ENCODE results near the gene AVPR1A.
"Not testable (repeated sequence)": the region's sequence is repeated elsewhere in the genome, so short reads cannot be mapped to it uniquely, and the experiment has no call there.

Gene AVPR1A

DNA sequence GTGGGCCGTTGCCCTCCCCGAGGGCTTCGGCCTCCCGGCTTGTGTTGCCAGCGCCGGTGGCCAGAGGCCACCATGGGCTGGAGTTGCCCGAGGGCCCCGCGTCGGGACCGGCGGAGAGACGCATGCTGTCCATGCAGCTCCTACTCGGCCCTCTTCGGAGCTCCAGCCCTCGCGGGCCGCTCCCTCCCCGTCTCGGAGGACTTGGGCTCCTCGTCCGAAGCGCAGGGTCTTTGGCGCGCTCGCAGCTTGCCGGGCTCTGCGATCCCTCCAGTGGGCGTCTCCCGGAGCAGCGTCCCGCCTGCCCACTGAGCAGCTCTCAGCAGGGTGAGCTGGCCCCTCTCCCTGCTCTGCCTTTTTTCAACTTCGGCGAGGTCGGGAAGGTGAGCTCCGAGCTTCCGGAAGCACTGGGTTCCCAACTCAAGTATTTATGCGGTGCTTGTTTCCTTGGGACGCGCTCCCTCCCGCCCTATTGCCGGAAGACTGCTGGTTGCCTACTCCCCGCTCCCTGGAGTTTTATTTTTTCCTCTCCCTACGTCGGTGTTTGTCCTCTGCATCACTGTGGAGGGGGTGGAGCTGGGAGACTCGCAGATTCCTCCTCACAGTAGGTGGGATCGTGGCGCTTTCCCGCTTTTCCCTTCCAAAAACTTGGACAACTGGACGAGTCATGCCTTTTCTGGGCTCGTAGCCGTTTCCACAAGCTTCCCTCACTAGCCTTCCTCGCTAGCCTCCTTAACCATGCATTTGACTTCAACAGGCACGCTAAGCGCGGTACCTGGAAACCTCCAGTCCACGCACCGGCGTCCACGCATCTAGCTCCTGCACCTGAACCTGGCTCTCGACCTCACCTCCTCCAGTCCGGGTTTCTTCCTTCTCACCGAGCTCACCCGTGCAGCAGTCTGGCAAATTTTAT lies at the start of gene AVPR1A:
Gene AVPR1A (minus strand): TSS at position 489 of the 910 bp plus-strand sequence. CDS start 365 bp downstream, at position 124.
- peak; percentile 6 for DNase-seq

DNA sequence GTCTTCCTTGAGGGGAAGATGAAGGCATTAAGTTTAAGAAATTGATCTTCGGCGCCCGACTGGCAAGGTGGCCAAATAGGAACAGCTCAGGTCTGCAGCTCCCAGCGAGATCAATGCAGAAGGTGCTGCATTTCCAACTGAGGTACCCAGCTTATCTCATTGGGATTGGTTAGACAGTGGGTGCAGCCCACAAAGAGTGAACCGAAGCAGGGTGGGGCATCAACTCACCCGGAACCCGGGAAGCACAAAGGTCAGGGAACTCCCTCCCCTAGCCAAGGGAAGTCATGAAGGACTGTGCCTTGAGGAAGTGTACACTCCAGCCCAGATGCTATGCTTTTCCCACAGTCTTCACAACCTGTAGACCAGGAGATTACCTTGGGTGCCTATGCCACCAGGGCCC lies 45.2 kb upstream of the AVPR1A start:
- DNase-seq = no peak

DNA sequence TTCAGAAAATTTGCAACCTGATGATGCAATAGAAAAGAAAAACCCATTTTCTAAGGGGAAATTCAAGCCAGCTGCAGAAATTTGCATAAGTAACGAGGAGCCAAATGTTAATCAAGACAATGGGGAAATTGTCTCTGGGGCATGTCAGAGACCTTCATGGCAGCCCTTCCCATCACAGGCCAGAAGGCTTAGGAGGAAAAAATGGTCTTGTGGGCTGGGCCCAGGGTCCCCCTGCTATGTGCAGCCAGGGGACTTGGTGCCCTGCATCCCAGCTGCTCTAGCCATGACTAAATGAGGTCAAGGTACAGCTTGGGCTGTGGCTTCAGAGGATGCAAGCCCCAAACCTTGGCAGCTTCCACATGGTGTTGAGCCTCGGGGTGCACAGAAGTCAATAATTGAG lies 28.2 kb upstream of the AVPR1A start:
- no peak for DNase-seq

DNA sequence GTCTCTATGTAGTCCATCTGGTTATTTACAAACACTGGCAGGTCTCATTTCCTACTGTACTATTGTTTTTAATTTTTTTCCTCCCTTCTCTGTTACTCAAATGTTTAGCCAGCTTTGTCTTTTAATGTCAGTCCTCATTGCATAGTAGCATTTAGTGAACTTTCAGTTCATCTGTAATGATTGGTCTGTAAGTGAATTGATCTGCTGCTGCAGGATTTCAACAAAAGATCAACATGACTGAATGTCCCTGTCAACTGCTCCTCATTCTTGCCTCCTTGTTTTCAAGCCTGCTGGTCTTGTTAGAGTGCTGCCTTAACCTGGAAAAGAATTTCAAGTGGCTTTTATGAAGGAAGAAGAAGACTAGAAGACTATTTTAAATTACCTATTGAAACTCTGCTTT lies 19.3 kb upstream of the AVPR1A start:
- DNase-seq = no peak

DNA sequence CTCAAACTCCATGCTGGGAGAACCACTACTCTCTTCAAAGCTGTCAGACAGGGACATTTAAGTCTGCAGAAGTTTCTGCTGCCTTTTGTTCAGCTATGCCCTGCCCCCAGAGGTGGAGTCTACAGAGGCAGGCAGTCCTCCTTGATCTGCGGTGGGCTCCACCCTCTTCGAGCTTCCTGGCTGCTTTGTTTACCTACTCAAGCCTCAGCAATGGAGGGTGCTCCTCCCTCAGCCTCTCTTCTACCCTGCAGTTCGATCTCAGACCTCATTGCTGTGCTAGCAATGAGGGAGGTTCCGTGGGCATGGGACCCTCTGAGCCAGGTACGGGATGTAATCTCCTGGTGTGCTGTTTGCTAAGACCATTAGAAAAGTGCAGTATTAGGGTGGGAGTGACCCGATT lies 16.7 kb upstream of the AVPR1A start:
- not testable (repeated sequence) for DNase-seq

DNA sequence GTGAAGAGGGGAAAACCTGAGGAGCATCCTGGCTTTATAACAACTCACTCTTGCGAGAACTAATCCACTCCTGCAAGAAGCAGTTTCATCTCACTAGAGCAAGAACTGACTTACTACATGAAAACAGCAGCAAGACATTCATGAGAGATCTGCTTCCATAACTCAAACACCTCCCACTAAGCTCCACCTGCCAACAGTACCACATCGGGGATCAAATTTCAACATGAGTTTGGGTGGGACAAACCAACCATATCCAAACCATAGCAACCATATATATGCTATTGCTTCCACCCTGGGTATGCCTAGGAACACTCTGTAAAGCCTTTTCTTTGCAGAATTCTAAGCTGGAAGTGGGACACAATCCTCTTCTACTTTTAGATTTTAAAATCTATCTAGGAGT lies 13.9 kb upstream of the AVPR1A start:
- peak; percentile 25 for DNase-seq

DNA sequence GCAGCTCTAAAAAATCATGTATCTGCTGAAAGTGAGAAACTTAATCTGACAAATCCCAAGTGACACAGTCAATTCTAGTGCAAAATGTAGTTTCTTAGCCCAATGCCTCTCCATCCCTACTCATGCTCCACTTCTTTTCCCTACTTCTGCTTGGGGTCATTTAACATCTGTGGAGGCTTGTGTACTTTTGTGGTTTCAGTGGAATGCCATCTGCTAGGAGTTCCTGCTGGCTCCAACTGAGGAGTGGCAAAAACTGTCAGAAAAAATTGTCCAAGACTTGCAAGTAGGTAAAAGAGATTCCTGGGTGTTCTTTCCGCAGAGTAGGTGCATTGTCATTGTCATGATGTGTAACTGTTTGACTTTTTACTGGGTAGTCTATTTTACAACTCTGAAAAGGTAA lies 12.5 kb upstream of the AVPR1A start:
- DNase-seq = no peak

DNA sequence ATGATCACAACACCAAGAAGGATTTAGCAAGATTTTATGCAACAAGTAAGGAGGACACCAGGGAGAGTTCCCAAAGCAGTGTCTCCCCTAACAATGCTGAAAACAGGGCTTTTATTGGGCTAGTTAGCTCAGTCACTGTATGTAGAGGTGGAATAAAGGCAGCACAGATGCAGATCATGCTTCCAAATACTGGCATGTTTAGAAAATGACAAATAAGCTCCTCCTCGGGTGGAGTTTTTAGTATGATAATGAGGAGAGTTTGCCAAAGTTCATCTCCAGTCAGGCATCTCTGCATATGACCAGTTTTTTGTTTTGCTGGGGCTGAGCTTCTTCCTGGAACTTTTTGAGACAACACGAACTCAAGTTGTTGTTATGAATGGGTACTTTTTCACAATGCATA lies 4.4 kb upstream of the AVPR1A start:
- DNase-seq = no peak

DNA sequence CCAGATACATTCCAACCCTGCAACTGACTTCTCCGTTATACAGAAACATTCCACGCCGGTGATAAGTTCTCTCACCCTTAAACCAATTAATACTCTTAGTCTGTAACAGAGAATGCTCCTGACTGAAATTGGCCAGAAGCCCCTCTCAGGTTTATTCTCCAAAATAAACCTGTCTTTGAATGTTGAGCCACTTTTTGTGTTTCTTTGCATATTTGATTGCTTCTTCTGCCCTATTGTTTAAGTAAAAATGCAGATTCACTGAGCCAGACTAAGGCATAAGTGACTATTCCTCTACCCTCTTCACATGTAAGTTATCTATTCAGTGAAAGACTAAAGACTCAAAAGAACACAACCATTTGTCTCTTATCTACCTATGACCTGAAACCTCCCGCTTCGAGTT lies 3.6 kb upstream of the AVPR1A start:
- DNase-seq = no peak

DNA sequence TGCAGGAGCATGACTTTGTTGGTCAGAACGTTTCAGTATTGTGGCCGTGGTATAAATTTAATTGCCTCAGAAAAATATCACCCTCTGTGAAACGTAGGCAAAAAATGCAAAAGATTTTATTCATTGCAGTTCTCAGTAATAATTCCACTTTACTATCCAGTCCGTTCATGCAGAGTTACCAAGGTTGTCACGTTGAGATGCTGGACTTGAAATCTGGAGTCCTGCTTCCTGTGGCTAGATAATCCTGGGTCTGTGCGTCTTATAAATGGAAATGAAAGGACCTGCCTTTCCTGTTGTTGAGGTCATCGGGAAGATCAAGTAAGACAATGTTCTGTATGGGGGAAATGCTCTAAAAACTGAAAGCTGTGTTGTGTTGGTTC lies 1.3 kb upstream of the AVPR1A start:
- no peak for DNase-seq

DNA sequence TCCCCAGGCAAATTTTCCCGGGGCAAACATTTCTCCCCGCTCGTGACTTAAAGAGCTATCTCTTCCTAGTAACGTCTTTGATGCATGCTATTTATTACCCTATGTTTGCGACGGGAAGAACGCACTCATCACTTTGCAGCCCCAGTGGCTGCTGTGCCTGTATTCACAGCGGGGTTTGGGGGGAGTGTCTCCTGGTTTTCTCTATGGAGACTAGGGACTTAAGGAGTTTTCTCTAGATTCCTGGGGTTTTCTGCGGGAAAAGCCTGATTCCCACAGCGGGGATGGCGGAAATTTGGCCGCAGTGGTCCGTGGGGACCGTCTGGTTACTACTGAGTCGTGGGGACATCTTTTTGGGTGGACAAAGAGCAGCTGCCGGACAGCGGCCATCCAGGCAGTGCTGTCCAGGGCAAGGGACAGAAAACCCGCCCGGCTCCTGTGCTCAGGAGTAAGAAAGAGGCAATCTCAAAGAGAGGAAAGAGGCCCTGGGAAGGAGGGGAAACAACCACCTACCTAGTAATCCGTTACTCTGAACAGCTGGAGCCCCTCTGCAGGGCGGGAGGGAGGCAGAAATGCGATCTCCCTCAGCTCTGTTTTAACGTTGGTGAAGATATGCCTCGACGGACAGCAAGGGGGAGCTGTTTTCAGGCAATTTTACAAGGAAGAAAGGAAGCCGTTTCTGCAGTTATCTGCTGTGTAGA lies 771 bp upstream of the AVPR1A start:
- peak; percentile 82 for DNase-seq

DNA sequence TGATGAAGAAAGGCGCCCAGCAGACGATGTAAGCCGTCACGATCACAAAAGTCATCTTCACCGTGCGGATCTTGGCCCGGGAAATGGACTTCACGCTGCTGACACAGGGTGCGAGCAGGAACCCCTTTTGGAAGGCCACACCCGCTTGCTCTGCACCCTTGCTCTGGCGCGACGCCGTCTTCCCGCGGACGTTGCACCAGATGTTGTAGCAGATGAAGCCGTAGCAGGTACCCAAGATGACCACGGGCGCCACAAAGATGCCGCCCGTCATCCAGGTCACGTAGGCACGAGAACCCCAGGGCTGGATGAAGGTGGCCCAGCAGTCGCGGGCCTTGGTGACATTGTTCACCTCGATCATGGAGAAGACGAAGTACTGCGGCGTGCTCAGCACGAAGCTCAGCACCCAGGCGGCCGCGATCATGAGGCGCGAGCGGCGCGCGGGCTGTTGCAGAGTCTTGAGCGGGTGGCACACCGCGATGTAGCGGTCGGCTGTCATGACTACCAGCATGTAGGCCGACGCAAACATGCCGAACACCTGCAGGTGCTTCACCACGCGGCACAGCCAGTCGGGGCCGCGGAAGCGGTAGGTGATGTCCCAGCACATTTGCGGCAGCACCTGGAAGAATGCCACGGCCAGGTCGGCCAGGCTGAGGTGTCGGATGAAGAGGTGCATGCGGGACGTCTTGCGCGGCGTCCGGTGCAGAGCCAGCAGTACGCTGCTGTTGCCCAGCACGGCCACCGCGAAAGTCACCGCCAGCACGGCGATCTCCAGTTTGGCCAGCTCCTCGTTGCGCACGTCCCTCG lies 890 bp downstream of the AVPR1A start:
- DNase-seq = no peak

DNA sequence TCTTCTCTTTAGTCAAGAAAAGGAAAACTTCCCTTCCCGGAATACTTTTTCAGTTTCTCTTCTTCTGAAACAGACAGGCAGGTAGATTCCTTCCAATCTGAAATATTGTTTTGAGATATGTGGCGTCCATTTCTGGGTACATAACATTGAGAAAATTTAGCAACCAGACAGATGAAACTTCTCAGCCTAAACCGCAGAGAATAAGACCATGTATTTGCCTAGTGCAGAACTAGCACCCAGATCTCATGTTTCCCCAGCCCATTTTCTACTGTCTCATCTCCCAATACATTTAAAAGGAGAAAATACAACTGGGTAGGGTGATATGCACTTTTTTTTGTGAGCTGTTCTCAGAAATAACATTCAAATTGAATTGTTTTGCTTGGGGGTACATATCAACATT lies 6.4 kb downstream of the AVPR1A start:
- no peak for DNase-seq

DNA sequence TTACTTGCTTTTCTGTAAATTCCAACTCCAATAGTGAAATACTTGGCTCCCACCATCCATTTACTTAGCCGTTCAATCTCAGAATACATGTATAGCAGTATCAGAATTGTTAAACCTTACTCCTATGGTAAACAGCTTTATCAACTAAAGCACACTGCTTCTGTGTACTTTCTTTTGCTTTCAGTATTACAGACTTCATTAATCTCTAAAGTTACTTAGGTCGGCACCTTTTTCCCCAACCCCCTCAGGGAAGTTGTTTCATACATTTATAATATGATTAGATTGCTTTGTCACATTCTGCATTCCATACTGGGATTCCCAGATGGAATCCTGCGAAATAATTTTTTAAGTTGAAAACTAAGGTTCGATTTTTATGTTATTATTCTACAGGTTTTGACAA lies 12.5 kb downstream of the AVPR1A start:
- DNase-seq = no peak

DNA sequence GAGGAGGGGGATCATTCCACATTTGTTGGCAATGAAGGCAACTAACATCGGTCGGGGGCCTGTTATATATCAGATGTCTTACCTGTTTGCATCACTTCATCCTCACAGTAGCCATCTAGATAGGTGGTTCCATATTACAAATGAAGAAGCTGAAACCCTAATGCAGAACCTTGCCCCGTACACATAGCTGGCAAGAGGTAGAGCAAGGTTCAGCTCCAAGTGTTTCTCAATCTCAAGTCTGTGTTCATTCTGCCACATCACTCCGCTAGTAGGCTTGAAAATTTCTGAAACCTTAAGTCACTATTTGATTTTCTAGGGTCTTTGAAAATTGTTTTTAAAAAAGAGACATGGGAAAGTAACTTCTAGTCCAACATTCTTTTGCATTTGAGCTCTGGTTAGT lies 17.0 kb downstream of the AVPR1A start:
- DNase-seq = no peak

DNA sequence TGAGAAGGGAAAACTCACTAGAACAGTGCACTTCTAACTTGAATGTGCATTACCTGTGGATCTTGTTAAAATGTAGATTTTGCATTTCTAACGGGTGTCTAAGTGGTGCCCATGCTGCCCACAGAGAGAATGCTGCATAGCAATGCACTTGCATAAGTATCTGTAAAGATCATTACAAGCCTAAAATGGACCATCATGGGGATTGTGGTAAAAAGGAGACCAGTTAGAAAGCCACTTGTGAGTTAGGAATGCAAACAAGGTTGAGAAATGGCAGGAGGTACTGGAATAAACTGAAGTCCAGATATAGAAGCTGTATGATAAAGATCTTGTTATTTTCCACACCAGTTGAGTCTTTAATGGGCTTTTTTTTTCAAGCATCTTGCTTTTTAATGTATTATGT lies 18.8 kb downstream of the AVPR1A start:
- DNase-seq = no peak

DNA sequence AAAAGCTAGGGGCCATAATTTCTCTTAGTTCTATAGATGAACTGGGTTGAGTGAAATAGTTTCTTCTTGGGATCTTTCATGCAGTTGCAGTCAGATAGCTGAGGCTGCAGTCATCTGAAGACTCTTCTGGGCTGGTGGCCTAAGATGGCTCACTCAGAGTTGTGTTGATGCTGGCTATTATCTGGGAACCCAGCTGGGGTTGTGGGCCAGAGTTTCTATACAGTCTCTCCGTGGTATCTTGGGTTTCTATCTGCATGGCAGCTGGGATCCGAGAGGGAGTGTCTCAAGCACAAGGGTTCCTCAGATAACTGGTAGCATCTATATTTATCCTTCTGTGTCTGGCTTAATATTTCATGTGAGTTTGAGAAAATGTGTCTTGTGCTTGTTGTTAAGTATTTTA lies 21.1 kb downstream of the AVPR1A start:
- DNase-seq = no peak

DNA sequence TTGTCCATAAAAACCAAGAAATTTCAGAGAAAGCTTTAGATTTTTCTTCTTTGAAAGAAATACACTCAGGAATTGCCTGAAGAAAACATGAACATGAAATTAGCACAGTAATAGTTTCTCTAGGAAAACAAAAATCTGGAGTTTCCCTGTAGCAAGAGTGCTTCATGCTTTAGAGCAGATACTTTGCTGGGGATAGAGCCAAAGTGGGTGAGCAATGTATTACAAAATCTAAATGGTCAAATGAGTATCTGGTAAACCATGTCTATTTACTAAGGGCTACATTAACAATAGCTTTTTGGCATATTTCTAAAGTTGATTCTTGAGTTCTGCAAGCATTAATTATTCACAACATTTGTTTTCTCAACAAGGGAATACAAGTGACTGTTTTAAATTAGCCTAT lies 26.2 kb downstream of the AVPR1A start:
- DNase-seq = no peak

DNA sequence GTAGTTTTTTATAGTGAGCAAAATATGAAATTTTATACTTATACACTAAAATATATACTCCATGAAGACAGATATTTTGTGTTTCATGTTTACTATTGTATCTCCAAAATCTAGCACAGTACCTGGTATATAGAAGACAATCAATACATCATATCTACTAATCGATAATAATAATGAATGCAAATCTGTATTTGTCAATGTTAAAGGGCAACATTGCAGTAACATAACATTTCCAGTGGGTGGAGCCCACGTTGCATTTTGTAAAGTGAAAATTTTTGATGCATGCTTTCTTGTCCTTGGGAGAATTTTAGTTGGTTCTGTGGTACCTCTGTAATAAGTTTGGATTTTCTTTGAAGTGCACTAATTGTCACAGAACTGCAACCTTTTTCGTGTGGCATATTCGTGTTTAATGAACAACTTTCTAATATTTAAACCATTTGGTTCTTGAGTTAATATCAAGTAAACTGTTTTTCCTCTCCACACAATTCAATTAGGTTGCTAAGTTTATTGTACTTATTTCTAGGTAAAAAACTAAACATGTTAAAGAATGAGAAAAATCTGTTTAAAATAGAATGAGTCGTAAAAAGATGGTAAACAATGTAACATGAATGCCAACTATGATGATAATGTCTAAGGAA lies 47.4 kb downstream of the AVPR1A start:
- DNase-seq = peak; percentile 12

DNA sequence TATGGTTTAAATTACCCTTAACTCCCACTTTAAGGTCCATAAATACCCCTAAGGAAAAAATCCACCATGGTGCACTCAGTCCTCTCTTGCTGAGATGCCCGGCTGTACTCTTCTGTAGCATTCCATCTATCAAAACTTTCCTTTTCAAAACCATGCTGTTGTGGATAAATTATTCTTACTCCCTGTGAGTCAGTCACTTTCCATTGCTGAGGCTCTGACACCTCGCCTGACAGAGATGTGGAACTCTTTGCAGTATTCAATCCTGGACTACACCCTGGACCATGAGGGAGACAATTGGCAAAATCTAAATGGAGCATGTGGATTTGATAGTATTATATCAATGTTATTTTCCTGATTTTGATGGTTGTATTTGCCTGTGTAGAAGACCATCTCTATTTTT lies 49.1 kb downstream of the AVPR1A start:
- no peak for DNase-seq

DNA sequence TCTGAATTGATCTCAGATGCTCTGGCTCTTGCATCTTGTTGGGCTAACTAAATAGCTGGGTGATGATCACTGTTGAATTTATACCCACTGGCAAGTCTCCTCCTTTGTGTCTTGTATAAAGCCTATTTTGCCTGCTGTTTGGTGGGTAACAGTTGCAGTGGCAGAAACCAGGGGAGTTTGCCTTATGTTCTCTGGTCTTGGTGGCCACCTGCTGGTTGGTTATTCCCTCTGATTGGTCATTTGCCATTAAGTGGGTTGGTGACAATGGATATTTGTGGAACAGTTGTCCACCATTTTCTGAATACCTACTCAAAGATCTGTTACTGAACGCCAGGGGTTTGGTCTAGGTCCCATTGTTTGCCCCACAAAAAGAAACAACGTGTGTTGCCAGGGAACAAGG lies 52.1 kb downstream of the AVPR1A start:
- DNase-seq = no peak

DNA sequence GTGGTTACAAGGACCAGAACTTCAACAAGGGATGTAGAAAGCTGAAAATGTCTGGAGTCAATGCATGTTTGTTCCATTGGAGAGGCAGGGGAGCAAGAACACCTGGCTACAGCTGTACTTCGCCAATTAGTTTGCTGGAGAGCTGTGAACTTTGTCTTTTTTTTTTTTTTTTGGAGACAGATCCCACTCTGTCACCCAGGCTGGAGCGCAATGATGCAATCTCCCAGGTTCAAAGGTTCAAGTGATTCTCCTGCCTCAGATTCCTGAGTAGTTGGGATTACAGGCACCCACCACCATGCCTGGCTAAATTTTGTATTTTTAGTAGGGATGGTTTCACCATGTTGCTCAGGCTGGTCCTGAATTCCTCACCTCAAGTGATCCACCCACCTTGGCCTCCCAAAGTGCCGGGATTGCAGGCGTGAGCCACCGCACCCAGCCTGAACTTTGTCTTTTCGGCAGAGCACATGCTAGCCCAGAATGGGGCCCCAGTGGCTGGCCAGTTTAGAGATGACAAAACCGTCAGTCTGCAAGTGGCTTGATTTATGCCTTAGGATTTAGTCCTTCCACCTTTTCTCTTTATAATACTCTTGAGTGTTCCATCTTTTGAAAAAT lies 55.5 kb downstream of the AVPR1A start:
- no peak for DNase-seq

DNA sequence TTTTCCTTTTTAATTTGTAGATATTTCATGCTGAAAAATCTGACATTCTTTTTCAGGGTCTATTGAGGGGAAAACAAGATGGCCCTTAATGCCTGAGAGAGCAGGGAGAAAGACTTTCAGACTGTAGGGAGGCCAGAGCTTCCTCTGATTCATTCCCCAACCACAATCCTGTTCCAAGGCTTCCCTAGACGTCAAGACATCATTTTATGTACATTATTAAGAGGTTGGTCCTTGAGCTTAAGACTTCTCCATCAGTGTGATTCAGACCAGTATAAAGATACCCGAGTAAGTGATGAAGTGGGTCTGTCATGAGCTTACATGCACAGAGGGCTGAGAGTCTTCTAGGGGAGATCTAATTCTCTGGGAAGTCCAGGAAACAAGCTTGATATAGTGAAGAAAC lies 57.3 kb downstream of the AVPR1A start:
- DNase-seq = no peak
